Testis (tissue), 2 donors: ENCODE measurements around the gene CLEC16A.

Experiments
- POLR2A ChIP-seq: fragments of 450-650 bp; IDR thresholded peaks from one replicate; pipeline ENCODE4 v1.6.1; 2017; ENCODE audit warnings: antibody characterized with exemption, mild to moderate bottlenecking, moderate library complexity
- TF ChIP-seq, protein P1 (sequence below), 3 experiments: fragments of 450-650 bp in 2 of 3; fragments of 200-600 bp in 1 of 3; sonication (generic) in 1 of 3; IDR thresholded peaks; one replicate each; pipeline ENCODE4 v1.5.1; 2016 to 2019; ENCODE audit warnings: antibody characterized with exemption in 3 of 3, mild to moderate bottlenecking in 2 of 3, moderate library complexity in 1 of 3

- TF ChIP-seq, protein P1, sequence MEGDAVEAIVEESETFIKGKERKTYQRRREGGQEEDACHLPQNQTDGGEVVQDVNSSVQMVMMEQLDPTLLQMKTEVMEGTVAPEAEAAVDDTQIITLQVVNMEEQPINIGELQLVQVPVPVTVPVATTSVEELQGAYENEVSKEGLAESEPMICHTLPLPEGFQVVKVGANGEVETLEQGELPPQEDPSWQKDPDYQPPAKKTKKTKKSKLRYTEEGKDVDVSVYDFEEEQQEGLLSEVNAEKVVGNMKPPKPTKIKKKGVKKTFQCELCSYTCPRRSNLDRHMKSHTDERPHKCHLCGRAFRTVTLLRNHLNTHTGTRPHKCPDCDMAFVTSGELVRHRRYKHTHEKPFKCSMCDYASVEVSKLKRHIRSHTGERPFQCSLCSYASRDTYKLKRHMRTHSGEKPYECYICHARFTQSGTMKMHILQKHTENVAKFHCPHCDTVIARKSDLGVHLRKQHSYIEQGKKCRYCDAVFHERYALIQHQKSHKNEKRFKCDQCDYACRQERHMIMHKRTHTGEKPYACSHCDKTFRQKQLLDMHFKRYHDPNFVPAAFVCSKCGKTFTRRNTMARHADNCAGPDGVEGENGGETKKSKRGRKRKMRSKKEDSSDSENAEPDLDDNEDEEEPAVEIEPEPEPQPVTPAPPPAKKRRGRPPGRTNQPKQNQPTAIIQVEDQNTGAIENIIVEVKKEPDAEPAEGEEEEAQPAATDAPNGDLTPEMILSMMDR (IDR thresholded peaks at IDR 0.05): no peak
- TF ChIP-seq POLR2A: no peak
Observed at GRCh38 chr16:11101283-11101682, 156.9 kb downstream of the CLEC16A start.
